ENCODE data around the gene CARD9.

DNA sequence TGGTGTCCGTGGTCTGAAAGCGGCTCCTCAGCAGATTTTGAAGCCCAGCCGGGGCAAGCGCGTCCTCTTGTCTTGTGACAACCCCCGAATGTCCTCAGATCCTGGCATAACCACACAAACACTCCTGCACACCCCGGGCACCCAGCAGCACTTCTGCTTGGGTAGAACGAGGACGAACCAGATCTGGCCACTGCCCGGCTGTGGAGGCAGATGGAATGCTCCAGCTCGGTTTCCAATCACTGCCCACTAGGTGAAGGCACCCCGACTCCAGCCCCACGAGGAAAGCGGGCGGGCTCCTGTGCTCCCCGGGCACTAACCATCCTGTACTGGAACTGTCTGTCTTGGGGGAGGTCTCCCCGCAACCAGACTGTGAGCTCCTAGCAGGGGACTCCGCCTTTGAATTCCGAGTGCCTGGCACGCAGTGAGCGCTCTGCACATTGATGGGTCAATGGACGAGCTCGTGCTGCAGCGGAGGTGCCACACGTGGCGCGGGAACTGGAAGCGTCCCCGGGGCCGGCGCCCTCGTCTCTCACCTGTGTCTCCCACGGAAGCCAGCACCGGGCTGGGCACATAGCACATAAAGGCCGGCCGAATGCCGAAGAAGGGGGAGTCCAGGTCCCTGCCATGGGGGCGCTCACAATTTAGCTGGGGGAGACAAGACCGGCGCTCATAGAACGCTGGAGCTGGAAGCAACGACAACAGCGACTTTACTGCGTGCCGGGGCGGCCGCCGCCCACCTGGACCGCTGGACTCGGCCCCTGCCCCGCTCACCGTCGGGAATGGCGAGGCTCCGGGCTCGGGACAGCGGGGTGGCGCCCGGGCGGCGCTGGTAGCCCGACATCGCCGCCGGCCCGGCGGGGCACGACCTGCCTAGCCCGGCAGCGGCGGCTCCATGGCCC lies 36.3 kb upstream of the CARD9 start:
- TF ChIP-seq POLR2A (IDR thresholded peaks at IDR 0.05; ENCODE audit: low read length) (no peak), GATA1 (IDR thresholded peaks at IDR 0.05; ENCODE audit: low read depth, low read length) (no peak)

Data from erythroblast (primary cell).